GM21786 (cell line): Measurements from ENCODE around the gene ELMO1.

Experiments
- ATAC-seq: cut with Tn5 transposase; IDR thresholded peaks from one replicate; pipeline ENCODE4 v1.9.1; 2021; ENCODE audit not compliant: unreplicated experiment

Gene ELMO1

DNA sequence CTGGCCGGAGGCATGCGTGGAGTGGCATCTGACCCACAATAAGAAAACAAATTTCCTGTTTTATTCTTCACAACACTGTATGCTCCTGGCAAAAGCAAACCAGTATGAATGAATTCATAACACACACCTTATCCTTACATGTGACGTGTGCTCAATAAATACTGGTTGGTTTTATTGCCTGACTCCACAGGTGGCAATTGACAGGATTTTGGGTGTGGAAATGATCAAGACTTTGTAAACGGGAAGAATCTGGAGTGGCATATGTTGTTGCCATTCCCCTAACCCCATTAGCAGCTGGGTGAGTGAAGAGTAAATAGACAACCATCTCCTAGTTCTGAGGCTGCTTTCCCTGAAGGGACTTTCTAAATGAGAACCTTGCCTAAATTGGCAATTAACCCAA is 508.8 kb downstream of the ELMO1 start:
- no peak for ATAC-seq

DNA sequence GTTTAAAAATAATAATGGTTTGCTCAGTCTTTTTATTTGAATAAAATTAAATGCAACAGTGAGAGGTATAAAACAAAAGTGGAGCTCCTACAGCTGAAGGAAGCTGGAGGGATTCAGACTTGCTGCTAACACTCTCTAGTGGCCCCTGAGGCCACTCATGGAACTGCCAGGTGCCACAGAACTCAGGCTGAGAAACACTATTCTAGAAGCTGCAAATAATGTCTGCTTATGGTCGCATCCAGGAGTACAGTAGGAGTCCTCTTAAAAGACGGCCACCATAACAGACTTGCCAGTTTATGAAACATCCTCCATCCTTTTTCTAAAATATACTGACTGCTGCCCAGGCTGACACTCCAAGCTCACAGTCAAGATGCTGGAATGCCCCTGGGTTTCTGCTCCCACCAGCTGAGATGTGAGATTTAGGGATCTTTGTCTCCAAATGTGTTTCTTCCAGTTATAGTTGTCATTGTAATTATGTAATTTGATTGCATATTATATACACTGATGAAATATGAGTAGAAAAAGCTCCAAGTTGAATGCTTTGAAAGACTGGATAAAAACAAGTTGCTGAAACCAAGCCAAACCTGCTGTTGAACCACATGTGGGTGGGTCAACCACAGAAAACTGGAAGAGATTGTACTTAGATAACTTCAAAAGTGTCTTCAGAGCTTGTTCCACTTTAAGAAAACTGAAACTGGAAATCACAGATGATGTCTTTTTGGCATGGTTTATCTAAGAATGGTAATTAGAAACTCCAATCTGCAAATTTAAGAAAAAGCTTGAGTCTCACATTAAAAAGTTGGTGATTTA is 510.7 kb downstream of the ELMO1 start:
- no peak for ATAC-seq

DNA sequence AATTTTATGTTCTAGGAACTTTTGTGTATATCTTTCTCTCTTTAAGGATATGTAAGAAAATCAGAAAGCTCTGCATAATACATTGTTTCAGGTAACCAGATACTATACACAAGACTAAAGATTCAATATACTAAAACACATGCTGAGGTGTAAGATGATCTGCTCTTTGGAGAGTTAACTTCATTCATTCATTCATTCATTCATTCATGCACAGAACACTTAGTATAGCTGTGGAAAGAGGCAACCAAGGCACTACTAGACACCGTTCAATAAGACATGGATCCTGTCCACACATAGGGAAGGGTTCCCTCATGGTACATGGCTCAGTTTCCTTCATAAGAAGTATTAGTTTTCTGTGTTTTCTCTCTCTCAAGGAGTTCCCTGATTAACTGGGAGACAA is 516.8 kb downstream of the ELMO1 start:
- ATAC-seq = no peak

DNA sequence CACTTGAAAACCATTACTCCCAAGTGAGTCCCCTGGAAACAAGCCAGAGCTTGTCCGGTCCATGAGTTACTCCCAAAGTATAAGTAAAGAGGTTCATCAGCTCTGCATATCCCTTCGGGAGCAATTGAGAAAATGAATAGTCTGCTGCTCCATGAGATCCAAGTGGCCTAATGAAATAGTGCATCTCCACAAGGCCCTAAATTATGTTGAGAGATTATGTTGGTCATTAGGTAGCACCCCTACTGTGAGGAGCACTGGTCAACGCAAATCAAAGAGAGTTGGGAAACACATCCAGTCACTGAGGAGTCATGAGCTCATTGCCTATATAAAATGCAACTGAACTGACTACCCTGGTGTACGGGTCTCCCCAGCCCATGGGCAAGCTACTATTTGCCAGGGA is 518.9 kb downstream of the ELMO1 start:
- ATAC-seq = no peak

DNA sequence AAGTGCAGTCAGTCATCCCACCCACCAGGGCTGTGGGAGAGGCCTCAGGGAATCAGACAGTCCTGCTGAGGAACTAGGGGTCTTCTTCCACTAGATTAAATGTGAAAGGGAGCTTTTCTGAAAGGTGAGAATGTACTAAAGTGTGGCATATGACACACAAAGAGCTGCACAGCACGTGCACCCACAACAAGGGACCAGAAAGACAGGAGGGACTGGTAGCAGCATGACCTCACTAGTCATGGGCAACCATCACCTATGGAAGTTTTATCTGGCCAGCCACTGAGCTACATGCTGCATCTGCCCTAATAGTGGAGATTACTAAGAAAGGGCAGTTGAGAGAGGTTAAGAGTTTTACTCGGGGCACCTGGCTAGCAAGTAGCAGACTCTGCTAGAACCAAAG is 519.9 kb downstream of the ELMO1 start:
- no peak for ATAC-seq

DNA sequence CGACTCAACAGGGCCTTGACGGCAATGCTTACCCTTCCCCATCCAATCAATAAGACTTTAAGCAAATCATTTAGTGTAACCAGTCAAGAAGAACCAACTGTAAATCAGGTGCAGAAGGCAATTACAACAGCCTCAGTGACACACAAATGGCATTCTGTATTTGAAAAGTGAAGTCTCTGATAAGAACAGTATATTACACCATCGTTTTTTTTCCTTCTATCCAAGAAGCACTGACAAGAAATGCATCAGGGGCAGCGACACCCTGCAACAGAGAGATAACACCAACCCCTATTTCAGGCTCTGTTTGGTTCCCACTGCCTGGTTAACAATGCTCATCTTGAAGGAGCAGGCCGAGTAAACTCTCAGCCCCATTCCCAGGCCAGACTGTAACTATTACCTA is 520.4 kb downstream of the ELMO1 start:
- no peak for ATAC-seq

DNA sequence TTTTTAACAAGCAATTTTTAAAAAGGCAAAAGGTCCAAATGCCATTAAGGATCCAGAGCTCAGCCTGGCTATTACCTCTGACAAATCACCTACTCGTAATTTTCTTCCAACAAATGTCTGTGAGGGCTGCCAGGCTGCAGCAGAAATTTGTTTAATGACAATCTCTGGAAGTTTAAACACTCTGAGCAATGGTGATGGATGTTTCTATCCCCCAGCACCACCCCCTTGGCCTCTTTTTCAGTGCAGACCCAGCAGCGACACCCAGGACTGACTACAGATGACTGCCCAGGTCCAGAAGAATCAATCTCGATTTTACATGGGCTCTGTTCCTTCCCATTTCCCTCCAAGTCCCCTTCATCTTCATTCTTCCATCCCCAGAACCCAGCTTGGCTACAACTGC is 523.0 kb downstream of the ELMO1 start:
- no peak for ATAC-seq

DNA sequence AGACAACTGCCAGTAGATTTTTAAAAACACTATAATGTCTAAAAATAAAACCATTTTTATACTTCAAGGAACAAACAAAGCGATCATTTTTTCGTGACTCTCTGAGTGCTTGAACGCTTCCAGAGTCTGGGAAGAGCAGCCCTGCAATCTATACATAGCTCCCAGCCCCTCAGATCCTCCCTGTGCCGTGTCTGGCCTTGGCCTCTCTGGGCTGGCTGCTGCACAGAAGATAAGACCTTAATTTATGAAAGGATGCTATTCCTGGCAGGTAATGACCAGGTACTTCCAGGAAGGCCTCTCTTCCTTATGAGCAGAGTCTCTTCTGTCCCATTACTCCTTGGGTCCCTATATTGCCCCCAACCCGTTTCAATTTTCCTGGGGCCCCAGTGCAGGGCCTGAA is 523.5 kb downstream of the ELMO1 start:
- no peak for ATAC-seq

DNA sequence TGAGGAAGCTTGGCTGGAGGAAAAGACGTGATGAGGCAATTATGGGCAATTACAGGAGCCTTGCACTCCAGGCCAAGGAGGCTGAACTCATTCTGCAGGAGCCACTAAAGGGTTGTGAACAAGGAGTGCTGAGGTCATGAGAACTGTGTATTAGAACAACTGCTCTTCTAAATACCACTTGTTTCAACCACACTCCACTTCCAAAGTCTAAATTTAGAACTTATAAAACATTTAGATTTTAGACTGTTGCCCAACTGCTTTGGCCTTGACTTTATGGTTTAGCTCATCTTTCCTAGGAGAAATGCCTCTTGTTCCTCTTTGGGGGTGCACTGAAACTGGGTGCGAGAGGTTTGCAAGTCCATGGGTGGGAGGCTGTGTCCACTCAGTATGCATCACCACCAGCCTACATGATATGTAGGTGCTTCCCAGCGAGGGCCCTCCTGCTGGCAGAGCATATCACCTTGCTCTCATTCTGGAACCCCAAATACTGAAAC is 524.7 kb downstream of the ELMO1 start:
- ATAC-seq = no peak

DNA sequence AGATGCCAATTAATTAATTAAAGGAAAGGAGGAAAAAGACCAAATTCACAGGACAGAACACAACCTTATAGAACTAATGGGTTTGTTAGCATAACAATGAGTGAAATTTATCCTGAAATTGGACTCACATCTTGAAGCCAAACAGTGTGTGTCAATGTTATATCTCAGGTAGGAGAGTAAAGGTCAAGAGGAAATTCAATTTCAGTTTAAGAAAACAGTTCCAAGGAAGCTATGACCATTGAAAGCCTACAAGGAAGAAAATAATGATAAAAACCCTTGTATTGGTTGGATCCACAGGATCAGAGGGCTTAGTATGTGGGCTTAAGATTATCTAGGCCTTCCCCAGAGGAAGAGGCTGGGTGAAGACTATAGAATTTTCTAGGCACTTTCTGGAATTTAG is 525.5 kb downstream of the ELMO1 start:
- no peak for ATAC-seq

DNA sequence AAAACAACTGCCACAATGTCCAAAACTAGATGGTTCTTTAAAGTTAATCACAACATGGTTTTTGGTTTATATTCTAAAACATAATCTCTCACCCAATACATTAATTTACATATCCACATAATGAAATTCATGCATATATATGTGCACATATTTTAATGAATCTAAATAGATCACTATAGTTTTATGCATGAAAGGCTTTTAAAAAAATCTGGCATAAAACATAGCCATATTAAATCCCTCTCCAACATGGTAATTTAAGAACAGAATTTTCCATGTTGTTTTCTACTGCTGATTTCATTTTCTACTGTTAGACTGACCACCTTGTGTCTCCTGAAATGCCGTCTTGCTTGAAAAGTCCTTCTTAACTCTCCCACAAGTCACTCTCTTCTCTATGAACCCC is 528.2 kb downstream of the ELMO1 start:
- no peak for ATAC-seq

DNA sequence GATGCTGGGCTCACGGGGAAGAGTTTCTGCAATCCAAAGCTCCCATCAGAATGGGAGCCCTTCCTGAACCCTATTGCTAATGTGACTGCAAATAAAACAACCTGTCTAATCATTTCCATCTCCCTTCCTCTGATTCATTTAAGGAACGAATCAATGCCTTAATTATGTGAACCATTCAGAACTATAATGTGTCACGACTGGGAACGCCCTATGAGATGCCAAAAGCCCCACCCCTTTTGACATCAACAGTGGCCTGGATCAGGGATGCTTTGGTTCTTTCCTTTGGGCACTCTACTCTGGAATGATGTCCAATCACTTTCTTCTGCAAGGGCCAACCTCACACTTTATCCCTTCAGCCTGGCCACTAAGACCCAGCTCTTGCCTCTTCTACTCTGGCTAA is 528.9 kb downstream of the ELMO1 start:
- ATAC-seq = no peak

DNA sequence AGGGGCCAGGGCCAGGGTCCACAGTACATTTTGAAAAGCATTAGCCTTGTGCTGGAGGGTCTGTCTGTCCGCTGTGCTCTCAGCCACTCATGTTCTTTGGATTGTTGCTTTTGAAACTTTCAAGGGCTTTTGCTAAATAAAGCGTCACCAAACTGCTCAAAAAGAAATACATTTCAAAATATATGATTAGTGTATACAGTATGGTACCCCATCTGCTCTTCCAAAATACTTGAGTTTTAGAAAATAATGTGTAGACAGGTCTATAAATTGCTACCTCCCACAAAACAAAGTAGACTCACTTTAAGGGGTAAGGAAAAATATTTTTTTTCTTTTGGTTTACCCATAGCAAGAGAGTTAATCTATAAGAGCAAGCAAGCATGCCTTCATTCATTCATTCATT is 530.1 kb downstream of the ELMO1 start:
- no peak for ATAC-seq

DNA sequence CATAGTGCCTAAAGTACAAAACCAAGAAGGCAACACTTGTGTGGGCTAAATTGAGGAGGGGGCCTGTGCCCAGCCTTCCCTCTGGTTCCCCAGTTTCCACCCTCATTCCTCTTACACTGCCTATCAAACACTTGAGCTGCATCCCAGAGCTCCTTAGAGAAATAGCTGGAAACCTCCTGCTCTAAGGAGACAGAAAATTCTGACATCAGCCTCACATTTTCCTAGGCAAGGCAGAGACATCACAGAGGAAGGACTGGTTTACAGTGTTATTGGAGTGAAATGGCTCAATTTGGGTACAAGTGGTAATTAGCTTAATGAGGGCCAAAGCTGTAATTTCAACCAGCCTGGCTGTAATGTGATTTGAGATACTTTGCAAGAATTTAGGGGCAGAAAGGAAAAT is 532.0 kb downstream of the ELMO1 start:
- ATAC-seq = no peak

DNA sequence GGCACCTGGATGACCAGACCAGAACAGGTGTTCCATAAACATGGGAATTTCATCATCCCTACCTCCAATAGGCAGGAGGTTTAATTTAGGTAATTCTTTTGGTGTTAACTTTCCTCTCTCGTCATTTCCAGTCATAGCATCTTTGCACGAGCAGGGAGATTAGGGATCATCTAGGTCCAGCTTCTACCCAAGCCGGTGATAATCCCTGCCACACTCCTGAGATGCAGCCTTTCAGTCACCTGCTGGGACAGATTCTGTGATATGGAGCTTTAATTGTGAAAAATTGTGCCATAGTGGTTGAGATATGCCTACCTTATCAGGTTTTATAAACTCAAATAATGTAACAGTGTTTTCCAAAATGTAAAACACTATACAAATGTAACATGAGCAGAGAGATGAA is 532.5 kb downstream of the ELMO1 start:
- no peak for ATAC-seq

DNA sequence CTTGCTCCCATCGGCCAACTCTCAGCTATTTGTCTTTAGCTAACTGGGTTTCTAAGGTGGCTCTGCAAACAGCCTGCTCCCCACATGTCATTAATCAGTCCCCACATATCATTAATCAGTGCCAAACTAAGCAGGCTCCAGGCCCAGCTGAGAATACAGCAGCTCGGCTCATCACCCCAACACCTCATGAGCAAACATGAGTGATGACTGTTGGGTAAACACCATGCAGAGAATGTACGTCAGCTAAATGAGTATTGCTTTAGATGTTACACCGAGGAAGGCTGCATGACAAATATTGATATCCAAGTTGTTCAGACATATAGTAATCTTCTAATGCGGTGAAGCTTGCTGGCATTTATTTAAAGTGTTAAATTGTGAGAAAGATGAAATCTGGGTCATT is 536.9 kb downstream of the ELMO1 start:
- ATAC-seq = no peak

DNA sequence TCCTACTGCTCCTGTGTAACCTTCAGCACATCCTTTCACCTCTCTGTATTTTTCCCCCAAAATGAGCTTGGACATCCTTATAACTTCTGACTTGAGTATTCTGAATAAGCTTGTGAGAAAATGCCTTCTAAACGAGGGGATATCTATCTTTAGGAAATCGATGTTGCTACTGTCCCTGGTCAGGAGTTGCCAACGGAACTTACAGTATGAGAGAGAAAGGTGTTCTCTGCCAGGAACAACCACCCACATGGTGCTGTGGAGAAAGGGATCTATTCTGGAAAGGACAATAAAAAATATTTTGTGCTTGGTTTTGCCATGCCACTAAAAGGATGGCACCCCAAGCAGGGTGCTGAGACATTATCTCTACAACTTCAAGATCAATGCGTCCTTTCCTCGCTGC is 537.8 kb downstream of the ELMO1 start:
- ATAC-seq = no peak

DNA sequence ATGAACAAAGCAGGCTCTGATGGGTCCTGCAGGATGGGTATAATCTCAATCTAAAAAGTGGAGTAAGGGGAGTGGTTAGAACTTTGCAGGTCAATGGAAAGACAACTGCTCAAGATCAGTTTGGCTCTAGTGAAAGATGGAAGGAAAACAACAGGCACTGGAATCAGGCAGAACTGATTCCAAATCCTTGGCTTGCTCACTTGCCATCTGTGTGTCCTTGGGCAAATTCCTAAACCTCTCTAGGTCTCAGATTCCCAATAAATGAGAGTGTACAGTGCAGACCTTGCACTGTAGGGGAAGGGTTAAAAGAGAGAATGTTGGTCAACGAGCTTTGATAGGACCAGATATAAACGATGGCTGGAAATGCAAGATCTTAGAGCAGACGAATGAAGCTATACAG is 538.3 kb downstream of the ELMO1 start:
- no peak for ATAC-seq

DNA sequence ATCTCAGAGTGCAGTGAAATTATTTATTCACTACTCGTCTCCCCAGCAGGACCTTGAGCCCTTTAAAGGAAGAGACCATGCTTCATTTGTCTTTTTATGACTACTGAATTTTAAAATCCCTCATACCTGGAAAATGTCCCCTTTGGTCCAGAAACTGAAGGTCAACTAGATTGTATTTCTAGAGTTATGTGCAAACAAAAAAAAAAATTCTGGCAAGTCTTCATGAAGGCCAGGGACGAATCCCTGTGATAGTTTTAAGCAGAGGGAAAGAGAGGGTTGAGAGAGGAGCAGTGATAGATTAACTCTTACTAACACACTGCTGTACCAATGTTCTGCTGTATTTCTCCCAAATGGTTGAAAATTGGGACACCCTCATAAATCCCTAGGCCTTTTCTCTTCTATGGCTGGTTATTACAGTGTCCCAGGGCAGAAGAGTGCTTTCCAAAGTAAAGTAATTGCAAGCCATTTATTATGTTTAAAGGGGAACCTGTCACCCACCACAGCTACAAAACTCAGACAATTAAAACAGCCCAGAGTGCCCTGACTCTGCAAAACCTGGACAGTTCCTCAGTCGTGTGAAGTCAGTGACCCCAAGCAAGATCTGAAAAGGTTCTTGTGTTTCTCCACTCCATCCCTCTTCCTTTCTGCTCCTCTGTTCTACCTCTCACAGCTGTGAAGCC is 541.6 kb downstream of the ELMO1 start:
- no peak for ATAC-seq

DNA sequence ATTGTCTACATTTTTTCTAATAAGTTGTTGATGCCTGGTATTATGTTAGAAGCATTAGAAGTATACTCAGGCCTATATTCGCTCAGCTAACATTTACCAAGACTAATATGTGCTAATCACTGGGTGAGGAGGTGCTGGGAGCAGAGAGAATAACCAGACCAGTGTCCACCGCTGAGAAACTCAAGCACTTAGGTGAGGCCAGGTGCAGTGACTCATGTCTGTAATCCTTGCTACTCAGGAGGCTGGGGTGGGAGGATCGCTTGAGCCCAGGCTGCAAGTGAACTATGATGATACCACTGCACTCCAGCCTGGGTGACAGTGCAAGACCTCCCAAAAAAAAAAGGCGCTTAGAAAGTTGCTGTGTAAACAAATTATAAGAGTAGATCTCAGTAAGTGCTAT is 542.2 kb downstream of the ELMO1 start:
- no peak for ATAC-seq

DNA sequence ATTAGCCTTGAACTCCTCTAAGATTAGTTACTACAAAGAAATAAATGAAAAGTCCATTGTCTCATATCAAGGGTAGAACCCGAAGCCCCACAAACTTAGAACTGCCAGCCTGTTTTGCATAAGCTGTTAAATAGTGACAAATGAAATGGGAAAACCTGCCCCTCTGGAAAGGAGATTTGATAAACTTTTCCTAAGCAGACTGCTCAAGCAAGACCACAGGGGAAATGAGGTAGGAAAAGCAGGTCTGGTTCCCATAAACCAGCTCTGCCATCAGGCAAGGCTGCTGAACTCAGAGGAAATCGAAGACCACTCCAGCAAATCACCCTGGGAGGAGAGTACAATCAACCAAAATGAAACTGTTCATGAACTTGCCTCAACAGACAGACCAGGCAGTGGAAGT is 542.8 kb downstream of the ELMO1 start:
- ATAC-seq = no peak

DNA sequence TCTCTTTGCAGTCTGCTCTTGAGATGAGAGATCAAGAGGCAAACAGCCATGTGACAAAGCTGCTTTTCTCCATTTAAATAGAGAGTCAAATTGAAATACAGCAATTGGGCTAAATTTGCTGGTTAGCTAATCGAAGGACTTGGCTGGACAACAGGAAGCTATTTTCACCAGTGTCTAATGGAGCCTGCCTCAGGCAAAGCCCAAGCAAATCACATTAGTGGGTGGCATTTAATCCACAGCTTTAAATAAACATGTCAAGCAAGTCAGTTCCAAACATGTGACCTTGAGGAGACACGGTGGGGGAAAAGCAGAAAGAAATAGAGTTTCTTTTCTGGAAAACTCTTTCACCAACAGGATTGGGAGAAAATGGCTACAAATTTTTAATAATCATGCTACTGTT is 543.9 kb downstream of the ELMO1 start:
- no peak for ATAC-seq

DNA sequence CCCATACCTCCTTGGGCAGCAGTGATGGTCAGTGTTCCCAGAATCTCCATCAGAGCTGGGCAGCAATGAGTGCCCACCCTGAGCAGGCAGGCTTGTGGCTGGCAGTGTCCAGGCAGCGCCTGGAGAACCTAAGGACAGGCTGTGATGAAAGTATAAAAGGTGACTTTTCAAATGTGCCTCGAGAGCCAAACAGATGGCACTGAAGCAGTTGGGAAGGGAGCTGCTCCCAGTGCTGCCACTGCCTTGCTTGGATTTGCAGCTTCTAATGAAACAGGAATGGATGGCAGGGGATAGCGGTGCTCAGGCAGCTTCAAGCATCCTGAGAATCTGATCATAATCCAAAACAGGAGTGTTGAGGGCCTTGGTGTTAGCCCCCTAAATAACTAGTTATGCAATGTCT is 544.6 kb downstream of the ELMO1 start:
- no peak for ATAC-seq
